Activated CD8-positive, alpha-beta T cell treated with anti-CD3 and anti-CD28 coated beads, Interleukin-2, amount 10 ng/mL, durations not matched to agents 7 days and 5 days (primary cell): ENCODE results near the gene PGAM4. TPM values are rescaled to one million over a fixed set of nuclear protein-coding genes. Genes with fewer than 3 reads are reported as not detected.
"Not testable (repeated sequence)": the region's sequence is repeated elsewhere in the genome, so short reads cannot be mapped to it uniquely, and the experiment has no call there.

Experiments used
- ATAC-seq: fragments of 150-1000 bp; cut with Tn5 transposase; one replicate; pipeline ENCODE4 v1.10.0; 2021; ENCODE audit warnings: moderate library complexity
- CTCF ChIA-PET: fragments of 350-600 bp; sonication (Branson Sonifier 250); formaldehyde crosslinking; loops from one replicate; lab custom pipeline; 2021; ENCODE audit warnings: antibody characterized with exemption; lab: Charles Lee
- POLR2A ChIA-PET: fragments of 350-600 bp; sonication (Branson Sonifier 250); formaldehyde crosslinking; loops from one replicate; lab custom pipeline; 2021; ENCODE audit warnings: antibody characterized with exemption; lab: Charles Lee
- DNase-seq: peaks from one replicate; pipeline ENCODE4 v3.0.0-alpha.2; 2020
- H3K27ac Mint-ChIP-seq: one replicate; pipeline ENCODE4 v1.8.0; 2021; ENCODE audit warnings: mild to moderate bottlenecking, mixed read lengths
- H3K27me3 Mint-ChIP-seq: one replicate; pipeline ENCODE4 v1.8.0; 2021; ENCODE audit warnings: low read depth, mixed read lengths
- H3K36me3 Mint-ChIP-seq: one replicate; pipeline ENCODE4 v1.8.0; 2021; ENCODE audit warnings: low read depth, mixed read lengths
- H3K4me1 Mint-ChIP-seq: one replicate; pipeline ENCODE4 v1.8.0; 2021; ENCODE audit warnings: low read depth, mixed read lengths
- H3K4me3 Mint-ChIP-seq: one replicate; pipeline ENCODE4 v1.8.0; 2021; ENCODE audit warnings: mild to moderate bottlenecking, mixed read lengths
- H3K9me3 Mint-ChIP-seq: one replicate; pipeline ENCODE4 v1.8.0; 2022; ENCODE audit warnings: mixed read lengths; ENCODE audit not compliant: insufficient read depth
- total RNA-seq, 2 experiments: library from RNA; stranded (reverse); gene quantifications; one replicate each; pipeline ENCODE4 v1.2.3, GENCODE V29; 2021

The PGAM4 gene
- total RNA-seq, 2 experiments from 2014 or later, result 0.52 to 1.1 TPM

GRCh38 chrX:77924320-77924859 is 45.0 kb downstream of the PGAM4 start:
- Mint-ChIP-seq H3K27me3 (no peaks in the 10 kb centered on the region), H3K9me3 (no peaks in the 10 kb centered on the region), H3K27ac (no peak overlapping the region), H3K4me3 (no peak overlapping the region), H3K4me1 (peaks cover 3% of the 10 kb centered on the region), H3K36me3 (peaks cover 2% of the 10 kb centered on the region)
- DNase-seq (no peak), ATAC-seq (no peak)
- ChIA-PET POLR2A (interaction anchor here (0.6 kb wide), 1 partner anchor 100 kb away, joined by 3 read pairs; no protein-coding TSS in a partner anchor), CTCF (interaction anchor here (0.8 kb wide), 1 partner anchor 11 kb away, joined by 3 read pairs; no protein-coding TSS in a partner anchor)

- Mint-ChIP-seq H3K4me1 (peaks cover 4% of the 10 kb centered on the region), H3K9me3 (no peaks in the 10 kb centered on the region), H3K36me3 (peaks cover 2% of the 10 kb centered on the region), H3K4me3 (no peak overlapping the region), H3K27me3 (no peaks in the 10 kb centered on the region), H3K27ac (no peak overlapping the region)
- DNase-seq (no peak), ATAC-seq (no peak)
- POLR2A ChIA-PET, result no interaction called here
- CTCF ChIA-PET, result no interaction called here
Observed at GRCh38 chrX:77922787-77923186, 46.7 kb downstream of the PGAM4 start.

DNA sequence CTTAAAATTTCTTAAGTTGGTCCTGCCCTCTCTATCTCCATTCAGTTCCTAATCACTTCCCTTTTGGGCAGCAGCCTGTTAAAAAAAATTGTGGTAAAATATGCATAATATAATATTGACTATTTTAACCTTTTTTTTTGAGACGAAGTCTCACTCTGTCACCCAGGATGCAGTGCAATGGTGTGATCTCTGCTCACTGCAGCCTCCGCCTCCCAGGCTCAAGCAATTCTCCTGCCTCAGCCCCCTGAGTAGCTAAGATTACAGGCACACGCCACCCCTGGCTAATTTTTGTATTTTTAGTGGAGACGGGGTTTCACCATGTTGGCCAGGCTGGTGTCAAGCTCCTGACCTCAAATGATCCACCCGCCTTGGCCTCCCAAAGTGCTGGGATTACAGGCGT is 50.1 kb downstream of the PGAM4 start:
- not testable (repeated sequence) for DNase-seq, H3K9me3 Mint-ChIP-seq, H3K4me3 Mint-ChIP-seq, ATAC-seq, H3K36me3 Mint-ChIP-seq, H3K27me3 Mint-ChIP-seq, H3K27ac Mint-ChIP-seq
- POLR2A ChIA-PET, result interaction anchor here (0.7 kb wide), 1 partner anchor 9 kb away, joined by 4 read pairs; the partner anchor contains the start of gene ATP7A
- CTCF ChIA-PET, result interaction anchor here (2.3 kb wide), 1 partner anchor 106 kb away, joined by 12 read pairs; no protein-coding TSS in a partner anchor
- H3K4me1 Mint-ChIP-seq, result peaks cover 15% of the 10 kb centered on the region

GRCh38 chrX:77918568-77918967 is 50.9 kb downstream of the PGAM4 start:
- no peak overlapping the region for H3K4me3 Mint-ChIP-seq
- peaks cover 15% of the 10 kb centered on the region for H3K4me1 Mint-ChIP-seq
- ATAC-seq, result no peak
- no peak for DNase-seq
- H3K9me3 Mint-ChIP-seq, result no peaks in the 10 kb centered on the region
- no peaks in the 10 kb centered on the region for H3K27me3 Mint-ChIP-seq
- no peak overlapping the region for H3K27ac Mint-ChIP-seq
- ChIA-PET POLR2A (interaction anchor here (0.7 kb wide), 1 partner anchor 8 kb away, joined by 4 read pairs; the partner anchor contains the start of gene ATP7A), CTCF (interaction anchor here (1.9 to 2.3 kb wide), 2 partner anchors 19 to 106 kb away, joined by 6 to 12 read pairs; partner anchors contain the start of gene COX7B)
- peaks cover 2% of the 10 kb centered on the region for H3K36me3 Mint-ChIP-seq

Other genes with a start within 250 kb of the PGAM4 start
- 10 to 100 TPM; 59.9 to 65.8 TPM for gene ATRX, start 183.4 kb downstream of the PGAM4 start, total RNA-seq
- gene MAGT1, start 74.2 kb downstream of the PGAM4 start, total RNA-seq, result 10 to 100 TPM; 50.2 to 51.6 TPM
- 100 to 1,000 TPM; 329 to 334 TPM for gene COX7B, start 70.2 kb downstream of the PGAM4 start, total RNA-seq
- 1 to 10 TPM; 8.6 to 8.8 TPM for gene ATP7A, start 58.9 kb downstream of the PGAM4 start, total RNA-seq
- 1,000 to 10,000 TPM; 1,137 to 1,152 TPM for gene PGK1, start 134.6 kb upstream of the PGAM4 start, total RNA-seq
- gene TAF9B, start 170.0 kb upstream of the PGAM4 start, total RNA-seq, result 10 to 100 TPM; 16.6 to 19.0 TPM